PC-9 (cell line): ENCODE data around the gene PIWIL4.

ENCODE experiments used
- CTCF ChIP-seq: fragments of 200-600 bp; sonication (generic); conservative IDR thresholded peaks from 2 replicates; pipeline ENCODE4 v1.6.1; 2017; ENCODE audit warnings: mixed run types, antibody characterized with exemption, mild to moderate bottlenecking, moderate library complexity
- EZH2 ChIP-seq: fragments of 200-600 bp; sonication (generic); IDR thresholded peaks from 2 replicates; pipeline ENCODE4 v1.8.0; 2017; ENCODE audit warnings: antibody characterized with exemption, low read depth

- TF ChIP-seq CTCF (no peak), EZH2 (no peak)
Measured at GRCh38 chr11:94664346-94664745, 97.2 kb downstream of the PIWIL4 start.
